Measurements from ENCODE around the gene DOCK10.

DOCK10 gene

DNA sequence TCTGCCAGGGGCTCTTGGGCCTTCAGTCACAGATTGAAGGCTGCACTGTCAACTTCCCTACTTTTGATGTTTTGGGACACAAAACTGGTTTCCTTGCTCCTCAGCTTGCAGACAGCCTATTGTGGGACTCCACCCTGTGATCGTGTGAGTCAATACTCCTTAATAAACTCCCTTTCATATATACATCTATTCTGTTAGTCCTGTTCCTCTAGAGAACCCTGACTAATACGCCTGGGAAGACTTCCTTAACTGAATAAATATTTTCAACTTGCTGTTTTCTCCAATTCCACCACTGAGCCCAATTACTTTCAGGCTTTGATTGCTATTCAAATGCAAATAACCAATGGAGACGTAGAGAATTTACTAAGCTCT, 264.7 kb downstream of the DOCK10 start:
- Histone ChIP-seq H3K4me3 (ENCODE audit: low read depth in 1 of 2, low read length in 2 of 2) (no peak overlapping the region), H3K9ac (ENCODE audit: low read depth, low read length) (no peak overlapping the region), H3K4me1 (ENCODE audit: insufficient read depth, low read length) (no peaks in the 10 kb centered on the region), H3K36me3 (ENCODE audit: insufficient read depth, low read length) (peaks cover 32% of the 10 kb centered on the region), H3K27ac (ENCODE audit: low read length) (no peak overlapping the region), H2AFZ (ENCODE audit: low read depth, low read length) (no peak overlapping the region), H3K79me2 (ENCODE audit: insufficient read depth, low read length) (no peaks in the 10 kb centered on the region), H3K4me2 (ENCODE audit: insufficient read depth, low read length) (no peak overlapping the region), H3K9me3 (ENCODE audit: insufficient read depth, low read length, severe bottlenecking) (no peaks in the 10 kb centered on the region), H4K20me1 (ENCODE audit: insufficient read depth, low read length) (no peaks in the 10 kb centered on the region), H3K27me3 (ENCODE audit: insufficient read depth, low read length, poor library complexity) (no peaks in the 10 kb centered on the region)
- no peak for ATAC-seq (ENCODE audit: insufficient read depth, low read depth)
- no peak for DNase-seq
- no peak for TF ChIP-seq CTCF (IDR thresholded peaks at IDR 0.05; ENCODE audit: borderline replicate concordance, extremely low read depth, low read length, poor library complexity, severe bottlenecking)
- TF ChIP-seq EZH2 (IDR thresholded peaks at IDR 0.05; ENCODE audit: borderline replicate concordance, low read depth, low read length, severe bottlenecking) = no peak

DNA sequence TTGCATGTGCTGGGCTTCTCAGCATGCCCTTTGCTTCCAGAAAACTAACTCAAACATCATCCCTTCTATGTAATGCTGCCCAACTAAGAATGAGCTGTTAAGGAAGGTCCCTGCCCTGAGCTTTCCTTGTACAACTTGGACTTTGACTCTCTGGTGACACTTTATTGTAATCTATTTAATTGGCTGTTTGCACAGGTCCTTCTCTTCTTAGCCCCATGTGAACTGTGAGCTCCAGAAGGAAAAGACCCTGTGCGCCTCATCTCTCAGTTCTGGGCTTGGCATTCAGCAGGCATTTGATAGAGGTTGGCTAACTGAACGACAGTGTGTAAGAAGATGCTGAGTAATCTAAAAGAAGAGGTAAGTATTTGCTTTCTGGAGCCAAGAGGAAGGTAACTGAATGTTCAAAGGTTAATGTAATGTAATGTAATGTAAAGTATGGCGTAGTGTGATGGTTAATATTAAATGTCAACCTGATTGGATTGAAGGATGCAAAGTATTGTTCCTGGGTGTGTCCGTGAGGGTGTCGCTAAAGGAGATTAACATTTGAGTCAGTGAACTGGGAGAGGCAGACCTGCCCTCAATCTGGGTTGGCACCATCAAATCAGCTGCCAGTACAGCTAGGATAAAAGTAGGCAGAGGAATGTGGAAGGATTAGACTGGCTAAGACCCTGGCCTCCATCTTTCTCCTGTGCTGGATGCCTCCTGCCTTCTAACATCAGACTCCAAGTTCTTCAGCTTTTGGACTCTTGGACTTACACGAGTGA, 265.3 kb downstream of the DOCK10 start:
- Histone ChIP-seq H2AFZ (ENCODE audit: low read depth, low read length) (no peak overlapping the region), H3K9ac (ENCODE audit: low read depth, low read length) (no peak overlapping the region), H3K4me3 (ENCODE audit: low read depth in 1 of 2, low read length in 2 of 2) (no peak overlapping the region), H3K4me1 (ENCODE audit: insufficient read depth, low read length) (no peaks in the 10 kb centered on the region), H3K36me3 (ENCODE audit: insufficient read depth, low read length) (peaks cover 35% of the 10 kb centered on the region), H4K20me1 (ENCODE audit: insufficient read depth, low read length) (no peaks in the 10 kb centered on the region), H3K27me3 (ENCODE audit: insufficient read depth, low read length, poor library complexity) (no peaks in the 10 kb centered on the region), H3K4me2 (ENCODE audit: insufficient read depth, low read length) (no peak overlapping the region), H3K79me2 (ENCODE audit: insufficient read depth, low read length) (no peaks in the 10 kb centered on the region), H3K27ac (ENCODE audit: low read length) (no peak overlapping the region), H3K9me3 (ENCODE audit: insufficient read depth, low read length, severe bottlenecking) (no peaks in the 10 kb centered on the region)
- ATAC-seq (ENCODE audit: insufficient read depth, low read depth) = no peak
- TF ChIP-seq EZH2 (IDR thresholded peaks at IDR 0.05; ENCODE audit: borderline replicate concordance, low read depth, low read length, severe bottlenecking) (no peak), CTCF (IDR thresholded peaks at IDR 0.05; ENCODE audit: borderline replicate concordance, extremely low read depth, low read length, poor library complexity, severe bottlenecking) (no peak)
- DNase-seq = no peak

- Histone ChIP-seq H2AFZ (ENCODE audit: low read depth, low read length) (no peak overlapping the region), H3K9ac (ENCODE audit: low read depth, low read length) (no peak overlapping the region), H4K20me1 (ENCODE audit: insufficient read depth, low read length) (no peaks in the 10 kb centered on the region), H3K27ac (ENCODE audit: low read length) (no peak overlapping the region), H3K4me2 (ENCODE audit: insufficient read depth, low read length) (no peak overlapping the region), H3K79me2 (ENCODE audit: insufficient read depth, low read length) (no peaks in the 10 kb centered on the region), H3K4me3 (ENCODE audit: low read depth in 1 of 2, low read length in 2 of 2) (no peak overlapping the region), H3K36me3 (ENCODE audit: insufficient read depth, low read length) (peaks cover 47% of the 10 kb centered on the region), H3K9me3 (ENCODE audit: insufficient read depth, low read length, severe bottlenecking) (no peaks in the 10 kb centered on the region), H3K4me1 (ENCODE audit: insufficient read depth, low read length) (no peaks in the 10 kb centered on the region), H3K27me3 (ENCODE audit: insufficient read depth, low read length, poor library complexity) (no peaks in the 10 kb centered on the region)
- DNase-seq = no peak
- no peak for ATAC-seq (ENCODE audit: insufficient read depth, low read depth)
- TF ChIP-seq EZH2 (IDR thresholded peaks at IDR 0.05; ENCODE audit: borderline replicate concordance, low read depth, low read length, severe bottlenecking) (no peak), CTCF (IDR thresholded peaks at IDR 0.05; ENCODE audit: borderline replicate concordance, extremely low read depth, low read length, poor library complexity, severe bottlenecking) (no peak)
Measured at GRCh38 chr2:224775647-224776046, 266.6 kb downstream of the DOCK10 start.

Measured in DND-41 (cell line).